NCI-H2081 (cell line): ENCODE data around the gene PDILT.
"Not testable (repeated sequence)": the region's sequence is repeated elsewhere in the genome, so short reads cannot be mapped to it uniquely, and the experiment has no call there.

ENCODE experiments used
- DNase-seq, 2 experiments: peaks; one replicate each; lab custom pipeline; 2025; lab: John Stamatoyannopoulos, UW

PDILT gene, protein sequence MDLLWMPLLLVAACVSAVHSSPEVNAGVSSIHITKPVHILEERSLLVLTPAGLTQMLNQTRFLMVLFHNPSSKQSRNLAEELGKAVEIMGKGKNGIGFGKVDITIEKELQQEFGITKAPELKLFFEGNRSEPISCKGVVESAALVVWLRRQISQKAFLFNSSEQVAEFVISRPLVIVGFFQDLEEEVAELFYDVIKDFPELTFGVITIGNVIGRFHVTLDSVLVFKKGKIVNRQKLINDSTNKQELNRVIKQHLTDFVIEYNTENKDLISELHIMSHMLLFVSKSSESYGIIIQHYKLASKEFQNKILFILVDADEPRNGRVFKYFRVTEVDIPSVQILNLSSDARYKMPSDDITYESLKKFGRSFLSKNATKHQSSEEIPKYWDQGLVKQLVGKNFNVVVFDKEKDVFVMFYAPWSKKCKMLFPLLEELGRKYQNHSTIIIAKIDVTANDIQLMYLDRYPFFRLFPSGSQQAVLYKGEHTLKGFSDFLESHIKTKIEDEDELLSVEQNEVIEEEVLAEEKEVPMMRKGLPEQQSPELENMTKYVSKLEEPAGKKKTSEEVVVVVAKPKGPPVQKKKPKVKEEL

DNA sequence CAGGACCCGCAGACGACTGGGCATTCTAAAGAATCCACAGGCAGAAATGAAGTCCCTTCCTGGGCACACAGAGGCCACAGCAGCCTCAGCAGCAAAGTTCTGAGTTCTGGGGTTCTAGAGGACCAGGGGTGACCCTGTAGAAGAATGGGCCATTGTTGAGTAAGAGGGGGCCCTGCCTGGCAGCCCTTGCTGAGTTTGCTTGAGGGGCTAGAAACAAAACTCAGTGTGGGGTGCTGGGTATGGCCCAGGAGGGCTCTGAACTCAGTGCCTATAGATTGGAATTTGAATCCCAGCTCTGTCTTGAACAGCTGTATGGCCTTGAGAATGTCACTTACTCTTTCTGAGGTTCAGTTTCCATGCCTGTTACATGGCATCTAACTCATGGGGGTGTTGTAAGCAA is at the start of gene PDILT:
Gene PDILT, minus strand, starts transcription at position 101 of the 400 bp plus-strand sequence. CDS start 5,437 bp downstream, outside the sequence.
- no peak for DNase-seq

DNA sequence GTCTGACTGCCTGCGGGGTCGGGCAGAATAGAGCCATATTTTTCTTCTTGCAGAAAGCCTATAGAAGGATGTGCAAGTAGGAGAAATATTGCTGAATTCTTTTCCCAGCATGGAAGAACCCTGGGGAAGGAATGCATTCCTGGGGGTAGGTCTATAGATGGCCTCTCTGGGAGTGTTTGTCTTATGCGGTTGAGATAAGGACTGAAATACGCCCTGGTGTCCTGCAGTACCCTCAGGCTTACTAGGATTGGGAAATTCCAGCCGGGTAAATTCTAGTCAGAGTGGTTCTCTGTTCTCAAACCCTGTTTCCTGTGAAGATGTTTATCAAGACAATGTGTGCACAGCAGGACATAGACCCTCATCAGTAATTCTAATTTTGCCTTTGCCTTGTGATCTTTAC is 49.1 kb upstream of the PDILT start:
- DNase-seq = not testable (repeated sequence)

DNA sequence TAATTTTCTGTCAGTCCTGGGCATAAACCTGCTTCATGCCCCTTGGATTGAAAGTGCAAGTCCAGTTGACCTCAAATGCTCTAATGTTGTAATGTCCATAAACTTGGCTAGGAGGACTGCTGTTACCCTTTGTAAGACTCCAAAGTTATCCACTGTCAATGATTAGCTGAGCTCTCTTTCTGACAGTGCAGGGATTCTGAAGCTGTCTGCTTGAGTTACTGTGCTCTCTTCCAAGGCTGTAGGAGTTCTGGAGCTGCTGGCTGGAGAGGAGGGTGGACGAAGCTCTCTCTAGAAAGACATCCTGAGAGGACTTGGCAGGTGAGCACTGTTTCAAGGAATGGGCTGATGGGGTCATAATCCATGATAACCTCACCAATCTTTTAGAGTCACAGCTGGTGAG is 46.8 kb upstream of the PDILT start, which contains the start of gene ACSM2A:
Gene ACSM2A, plus strand, starts transcription at position 158 of the 400 bp plus-strand sequence. CDS start 8,594 bp downstream, outside the sequence.
- DNase-seq = not testable (repeated sequence)

DNA sequence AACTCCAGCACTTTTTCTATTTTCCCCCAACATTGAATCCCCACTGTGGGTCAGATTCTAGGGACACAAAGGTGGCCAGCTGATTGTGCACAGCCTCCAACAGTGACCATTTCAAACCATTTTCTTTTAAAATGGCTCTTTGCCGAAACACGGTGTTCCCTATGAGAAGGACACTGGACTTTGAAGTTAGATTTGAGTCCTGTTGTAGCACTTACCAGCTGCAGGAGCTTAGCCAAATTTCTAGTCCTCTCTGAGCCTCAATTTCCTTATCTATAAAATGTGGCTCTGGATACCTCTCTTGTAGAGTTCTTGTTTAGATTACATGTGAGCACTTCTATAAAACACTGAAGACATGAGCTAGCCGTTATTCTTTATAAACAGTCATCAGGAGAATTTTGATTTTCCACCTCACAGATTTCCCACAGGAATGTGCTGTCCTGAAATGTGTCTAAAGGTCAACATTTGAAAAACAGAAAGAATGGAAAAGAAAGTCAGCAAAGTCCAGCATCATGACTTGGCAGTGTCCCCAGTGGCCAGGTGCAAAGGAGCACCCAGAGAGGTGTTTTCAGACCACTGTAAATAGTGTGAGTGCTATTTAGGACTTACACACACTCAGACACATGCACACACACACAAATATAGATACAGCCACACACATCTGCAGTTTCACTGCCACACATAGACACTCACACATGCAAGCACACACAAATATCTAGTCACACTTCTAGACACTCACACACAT is 42.3 kb upstream of the PDILT start:
- not testable (repeated sequence) for DNase-seq

DNA sequence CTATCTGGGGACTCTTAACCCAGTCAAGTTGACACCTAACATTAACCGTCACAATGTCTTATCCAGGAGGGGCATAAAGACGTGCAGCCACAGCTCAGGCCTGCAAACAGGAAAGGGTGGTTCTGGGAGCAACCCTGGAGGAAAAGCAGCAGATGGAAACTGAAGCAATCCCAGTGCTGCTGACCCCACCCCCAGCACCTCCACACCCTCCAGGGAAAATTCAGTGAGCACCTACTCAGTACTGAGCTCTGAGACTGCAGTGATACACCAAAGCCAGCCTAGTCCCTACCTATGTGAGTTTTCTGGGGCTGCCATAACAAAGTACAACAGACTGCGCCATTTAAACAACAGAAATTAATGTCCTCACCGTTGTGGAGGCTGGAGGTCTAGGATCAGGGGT is 37.3 kb upstream of the PDILT start:
- DNase-seq = not testable (repeated sequence)

DNA sequence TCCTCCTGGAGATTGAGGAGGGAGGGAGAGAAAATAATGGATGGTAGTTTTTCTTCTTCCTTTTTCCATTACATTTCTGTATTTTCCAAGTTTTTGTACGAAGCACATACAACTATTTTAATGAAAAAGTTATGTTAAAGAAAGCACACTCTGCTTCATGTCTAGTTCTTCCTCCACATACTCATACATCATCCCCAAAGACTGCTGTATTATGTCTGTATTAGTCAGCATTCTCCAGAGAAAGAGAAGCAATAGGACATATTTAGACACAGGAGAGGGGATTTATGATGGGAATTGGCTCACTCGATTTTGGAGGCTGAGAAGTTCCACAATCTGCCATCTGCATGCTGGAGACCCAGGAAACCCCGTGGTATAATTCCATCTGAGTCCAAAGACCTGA is 36.7 kb upstream of the PDILT start:
- DNase-seq = no peak

DNA sequence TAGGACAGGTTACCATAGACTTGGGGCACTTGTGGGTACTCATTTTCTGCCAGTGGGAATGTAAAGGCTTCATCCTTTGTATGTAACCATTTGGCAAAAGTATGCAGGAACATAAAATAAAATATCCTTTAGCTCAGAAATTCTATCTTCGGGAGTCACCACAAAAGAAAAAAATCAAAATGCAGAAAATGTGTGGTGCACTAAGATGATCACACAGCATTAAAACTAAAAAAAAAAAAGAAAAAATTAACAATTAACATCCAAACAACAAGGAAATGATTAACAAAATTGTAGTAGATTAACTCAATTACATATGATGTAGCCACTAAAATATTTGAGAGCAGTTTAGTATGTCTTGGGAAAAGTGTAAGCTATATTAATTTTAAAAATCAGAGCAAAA is 36.2 kb upstream of the PDILT start:
- not testable (repeated sequence) for DNase-seq

DNA sequence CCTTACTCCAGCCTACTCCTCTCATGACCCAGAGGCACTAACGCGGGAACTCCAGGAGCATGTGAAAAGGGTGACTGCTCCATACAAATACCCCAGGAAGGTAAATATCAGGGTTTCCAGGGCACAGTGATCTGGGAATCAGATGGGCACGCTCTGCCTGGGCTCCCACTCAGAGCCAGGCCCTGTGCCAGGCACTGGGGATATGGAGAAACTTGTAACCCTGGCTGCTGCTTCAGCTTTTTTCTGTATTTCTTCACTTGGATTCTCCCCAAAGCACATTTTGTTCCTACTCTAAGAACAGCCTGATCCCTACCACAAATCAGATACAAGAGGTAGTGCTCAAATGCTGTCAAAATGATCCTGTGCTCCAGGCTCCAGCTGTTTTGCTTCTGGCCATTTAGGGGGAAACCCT is 35.3 kb upstream of the PDILT start:
- DNase-seq = not testable (repeated sequence)

DNA sequence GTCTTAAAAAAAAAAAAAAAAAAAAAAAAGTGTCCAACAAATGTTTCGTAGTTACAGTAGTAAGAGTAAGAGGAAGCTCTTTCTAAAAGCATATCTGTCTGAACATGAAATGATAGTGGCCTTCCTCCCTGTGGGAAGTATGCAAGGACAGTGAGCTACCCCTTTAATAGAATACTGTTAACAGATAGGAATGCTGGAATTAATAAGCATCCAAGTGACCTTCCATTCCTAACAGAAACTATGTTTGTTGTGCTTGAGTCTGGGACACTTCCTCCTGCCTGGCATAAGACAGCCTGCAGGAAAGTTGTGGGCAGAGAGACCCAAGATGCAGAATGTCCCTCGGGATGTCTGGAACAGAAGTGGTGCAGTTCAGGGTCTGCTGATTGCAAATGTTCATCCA is 34.4 kb upstream of the PDILT start:
- not testable (repeated sequence) for DNase-seq

DNA sequence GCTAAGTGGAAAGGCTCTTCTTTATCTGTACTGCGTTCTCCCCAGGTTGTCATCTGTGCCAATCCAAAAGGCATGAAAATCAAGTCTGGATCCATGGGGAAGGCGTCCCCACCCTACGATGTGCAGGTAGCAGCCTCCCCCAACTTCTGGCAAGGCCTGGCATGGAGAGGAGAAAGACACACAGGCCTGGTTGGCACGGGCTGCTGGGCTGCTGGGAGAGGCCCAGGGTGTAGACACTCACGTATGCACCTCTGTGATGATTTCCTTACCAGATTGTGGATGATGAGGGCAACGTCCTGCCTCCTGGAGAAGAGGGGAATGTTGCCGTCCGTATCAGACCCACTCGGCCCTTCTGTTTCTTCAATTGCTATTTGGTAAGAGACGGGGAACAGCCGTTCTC is 26.4 kb upstream of the PDILT start:
- DNase-seq = no peak

DNA sequence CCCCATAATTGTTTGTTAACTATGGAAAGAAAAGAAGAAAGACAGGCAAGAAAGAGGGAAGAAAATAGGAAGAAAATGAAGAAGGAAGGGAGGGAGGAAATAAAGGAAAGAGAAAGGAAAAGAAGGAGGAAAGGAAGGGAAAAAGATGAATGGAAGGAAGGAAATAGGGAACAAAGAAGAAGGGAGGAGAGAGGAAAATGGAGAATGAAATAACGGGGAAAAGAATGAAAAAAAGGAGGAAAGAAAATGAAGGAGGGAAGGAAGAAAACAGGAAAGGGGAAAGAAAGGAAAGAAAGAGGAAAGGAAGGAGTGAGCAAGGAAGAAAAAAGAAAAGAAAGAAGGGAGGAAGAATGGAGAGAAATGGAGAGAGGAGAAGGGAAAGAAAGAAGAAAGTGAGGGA is 25.9 kb upstream of the PDILT start:
- DNase-seq = not testable (repeated sequence)

DNA sequence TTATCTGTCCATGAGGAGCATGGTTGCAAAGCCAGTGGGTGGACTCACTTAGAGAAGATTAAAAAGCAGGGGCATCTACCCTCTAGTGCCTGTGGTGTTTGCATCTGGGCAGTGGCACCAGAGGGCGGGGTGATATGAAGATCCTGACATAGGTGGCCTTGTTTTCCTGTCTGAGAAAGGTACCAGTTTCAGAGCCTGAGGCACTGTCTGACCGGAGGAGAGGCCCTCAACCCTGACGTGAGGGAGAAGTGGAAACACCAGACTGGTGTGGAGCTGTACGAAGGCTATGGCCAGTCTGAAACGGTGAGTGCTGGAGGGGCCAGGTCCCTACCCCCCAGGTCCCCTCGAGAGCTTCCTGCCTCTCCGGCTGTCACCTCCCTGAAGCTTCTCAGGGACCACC is 25.0 kb upstream of the PDILT start:
- DNase-seq = not testable (repeated sequence)

DNA sequence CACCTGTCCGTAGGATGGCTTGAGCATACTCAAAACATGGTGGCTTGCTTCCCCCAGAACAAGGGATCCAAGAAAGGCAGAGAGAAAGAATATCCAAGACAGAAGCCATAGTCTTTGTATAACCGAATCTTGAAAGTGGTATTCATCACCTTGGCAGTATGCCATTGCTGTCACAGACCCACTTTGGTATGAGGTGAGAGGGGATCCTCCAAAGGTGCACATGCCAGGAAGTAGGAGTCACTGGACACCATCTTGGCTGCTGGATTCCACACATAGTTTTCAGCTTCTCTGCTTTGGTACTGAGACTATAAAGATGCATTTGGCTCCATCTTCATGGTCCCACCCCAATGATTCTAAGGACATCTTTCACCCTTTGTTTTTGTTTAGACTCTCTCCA is 22.9 kb upstream of the PDILT start:
- not testable (repeated sequence) for DNase-seq

DNA sequence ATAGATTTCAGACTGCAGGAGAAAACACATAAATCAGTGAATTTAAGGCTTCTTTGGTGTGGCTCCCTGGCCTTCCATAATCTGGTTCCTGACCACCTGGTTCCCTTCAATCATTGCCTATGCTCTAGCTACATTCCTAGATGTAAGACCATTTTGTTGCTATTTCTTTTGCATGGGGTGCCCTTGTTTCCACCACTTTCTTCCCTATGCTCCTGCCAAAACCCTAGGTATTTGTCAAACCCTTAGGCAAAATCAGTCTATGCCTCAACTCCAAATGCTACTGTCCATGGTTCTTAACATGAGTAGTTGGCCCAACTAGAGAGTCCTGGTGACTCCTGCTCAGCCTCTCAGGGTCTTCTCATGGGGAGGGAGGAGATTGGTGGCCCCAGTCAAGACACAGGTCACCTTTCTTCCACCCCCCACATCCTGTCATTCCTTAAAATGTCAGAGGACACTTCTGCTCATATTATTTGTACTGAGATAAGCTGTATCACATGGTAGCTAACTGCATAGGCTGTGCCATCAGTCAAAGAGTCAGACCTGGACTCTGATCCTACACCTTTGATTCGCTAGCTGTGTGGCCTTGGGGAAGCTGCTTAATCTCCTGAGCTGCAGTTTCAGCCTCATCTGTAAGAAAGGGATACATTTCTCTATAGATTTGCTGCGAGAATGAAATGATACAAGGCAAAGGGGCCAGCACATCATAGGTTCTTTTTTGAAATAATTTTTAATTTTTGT is 19.8 kb upstream of the PDILT start:
- no peak for DNase-seq

DNA sequence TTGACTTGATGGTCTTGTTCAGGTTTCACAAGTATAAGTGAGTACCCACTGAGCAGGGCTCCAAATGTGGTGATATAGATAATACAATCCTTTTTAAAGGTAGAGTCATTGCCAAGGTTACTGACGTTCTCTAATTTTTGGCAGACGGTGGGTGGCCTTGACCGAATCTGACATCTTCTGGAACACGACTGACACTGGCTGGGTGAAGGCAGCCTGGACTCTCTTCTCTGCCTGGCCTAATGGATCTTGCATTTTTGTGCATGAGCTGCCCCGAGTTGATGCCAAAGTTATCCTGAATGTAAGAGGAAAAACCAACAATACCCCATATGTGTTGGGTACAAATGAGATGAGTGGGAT is 19.2 kb upstream of the PDILT start:
- DNase-seq = not testable (repeated sequence)

DNA sequence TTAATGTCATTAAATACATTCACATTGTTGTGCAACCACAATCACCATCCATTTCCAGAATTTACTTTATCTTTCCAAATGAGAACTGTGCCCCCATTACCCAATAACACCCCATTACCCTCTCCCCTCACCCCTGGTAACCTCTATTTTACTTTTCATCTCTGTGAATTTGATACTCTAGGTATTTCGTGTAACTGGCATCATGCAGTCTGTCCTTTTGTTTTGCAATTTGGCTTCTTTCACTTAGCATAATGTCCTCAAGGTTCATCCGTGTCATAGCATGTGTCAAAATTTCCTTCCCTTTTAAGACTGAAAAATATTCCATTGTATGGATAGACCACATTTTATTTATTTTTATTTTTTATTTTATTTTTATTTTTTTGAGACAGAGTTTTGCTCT is 17.2 kb upstream of the PDILT start:
- not testable (repeated sequence) for DNase-seq

DNA sequence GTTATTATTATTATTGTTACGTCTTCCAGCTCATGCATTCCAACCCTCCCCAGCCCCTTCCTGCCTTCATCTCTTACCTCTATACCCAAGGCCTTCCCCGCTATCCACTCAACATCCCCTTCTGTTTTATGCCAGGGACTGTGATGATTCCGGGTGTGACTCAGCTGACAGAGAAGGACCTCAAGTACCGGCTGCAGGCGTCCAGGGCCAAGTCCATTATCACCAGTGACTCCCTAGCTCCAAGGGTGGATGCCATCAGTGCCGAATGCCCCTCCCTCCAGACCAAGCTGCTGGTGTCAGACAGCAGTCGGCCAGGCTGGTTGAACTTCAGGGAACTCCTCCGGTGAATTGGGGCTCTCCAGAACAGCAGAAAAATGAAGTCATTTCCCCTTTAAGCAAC is 14.6 kb upstream of the PDILT start:
- not testable (repeated sequence) for DNase-seq

DNA sequence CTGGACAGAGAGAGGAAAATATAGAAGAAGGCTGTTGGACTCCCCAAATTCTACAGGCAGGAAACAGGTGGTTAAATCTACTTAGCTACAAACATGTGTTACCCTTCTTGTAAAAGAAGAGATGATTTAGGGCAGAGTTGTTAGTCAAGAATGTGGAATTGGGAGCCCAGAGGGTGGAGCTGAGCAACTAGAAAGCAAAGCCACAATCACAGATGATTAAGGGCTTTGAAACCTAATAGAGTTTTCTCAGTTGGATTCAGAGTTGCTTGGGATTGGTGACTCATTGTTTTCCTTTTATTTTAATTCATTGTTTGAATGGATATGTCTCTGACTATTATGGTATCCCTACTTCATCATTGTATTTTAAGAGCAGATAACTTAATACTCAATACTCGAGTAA is 11.0 kb upstream of the PDILT start:
- no peak for DNase-seq

DNA sequence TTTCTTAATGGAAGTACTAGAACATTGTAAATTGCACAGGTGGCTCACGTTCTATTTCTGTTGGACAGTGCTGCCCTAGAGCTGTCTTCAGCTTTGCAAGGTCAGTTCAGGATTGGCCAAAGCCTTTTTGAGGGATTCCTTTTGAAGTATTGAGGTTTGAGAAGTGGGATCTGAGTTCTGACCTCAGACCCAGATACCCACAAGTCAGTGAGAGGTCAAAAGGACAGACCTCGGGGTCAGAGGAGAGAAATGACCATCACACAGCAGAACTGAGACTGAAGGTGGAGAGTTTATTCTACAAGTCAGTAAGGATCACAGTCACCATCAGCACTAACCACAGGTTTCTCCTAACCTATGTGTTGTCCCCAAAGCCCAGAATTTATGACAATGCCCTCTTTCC is 6.5 kb upstream of the PDILT start:
- no peak for DNase-seq

DNA sequence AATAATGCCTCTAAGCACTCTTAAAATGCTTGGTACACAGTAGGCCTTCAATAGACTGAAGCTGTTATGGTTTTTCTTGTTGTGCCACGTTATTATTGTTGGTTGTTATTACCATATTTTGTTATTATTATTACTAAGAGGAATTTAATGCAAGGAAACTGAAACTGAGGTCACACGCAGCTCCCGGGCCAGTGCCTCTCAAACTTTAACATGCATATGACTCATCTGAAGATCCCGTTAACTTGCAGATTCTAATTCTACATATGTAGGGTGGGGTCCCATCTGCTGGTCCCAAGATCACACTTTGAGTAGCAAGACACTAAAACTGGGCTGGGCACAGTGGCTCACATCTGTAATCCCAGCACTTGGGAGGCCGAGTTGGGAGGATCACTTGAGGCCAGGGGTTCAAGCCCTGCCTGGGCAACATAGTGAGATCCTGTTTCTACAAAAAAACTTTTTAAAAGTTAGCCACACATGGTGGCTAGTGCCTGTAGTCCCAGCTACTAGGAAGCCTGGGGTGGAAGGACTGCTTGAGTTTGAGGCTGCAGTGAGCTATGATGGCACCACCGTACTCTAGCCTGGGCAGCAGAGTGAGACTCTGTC is 5.7 kb upstream of the PDILT start:
- DNase-seq = no peak

DNA sequence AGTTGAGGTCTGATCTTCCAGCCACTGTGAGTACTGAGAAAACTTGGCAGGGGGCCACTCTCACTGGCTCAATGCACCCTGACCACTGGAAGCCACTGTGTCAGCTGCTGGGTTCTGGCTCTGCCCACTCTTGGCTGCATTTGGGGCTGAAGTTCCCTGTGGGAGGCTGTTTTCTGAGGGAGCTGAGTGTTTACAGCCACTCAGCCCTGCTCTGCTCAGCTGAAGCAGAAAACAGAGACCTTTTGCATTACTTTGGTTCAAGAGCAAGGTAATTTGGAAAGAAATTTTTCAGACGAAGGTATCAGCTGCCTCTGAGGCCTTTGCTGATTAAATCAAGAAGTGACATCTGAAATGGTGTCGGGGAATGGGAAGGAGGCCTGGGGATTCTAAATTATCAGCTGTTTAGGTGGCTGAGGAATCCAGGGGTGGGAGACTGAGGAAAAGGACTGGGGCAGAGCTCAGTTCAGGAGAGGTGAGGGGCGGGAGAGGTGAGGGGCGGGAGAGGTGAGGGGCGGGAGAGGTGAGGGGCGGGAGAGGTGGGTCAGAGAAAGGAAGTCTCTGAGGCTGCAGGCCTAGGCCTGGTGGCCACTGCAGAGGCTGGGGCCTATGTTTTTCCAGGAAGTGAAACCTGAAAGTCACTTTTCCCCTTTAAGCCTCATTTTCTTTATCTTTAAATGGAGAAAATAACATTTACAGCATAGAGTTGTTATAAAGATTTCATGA is 5.0 kb upstream of the PDILT start, which contains the start of gene ACSM5:
Gene ACSM5, plus strand, starts transcription at position 137 of the 723 bp plus-strand sequence. CDS start 1,951 bp downstream, outside the sequence.
- DNase-seq = no peak
